ENCODE data around the gene LRRTM1.

Gene LRRTM1

DNA sequence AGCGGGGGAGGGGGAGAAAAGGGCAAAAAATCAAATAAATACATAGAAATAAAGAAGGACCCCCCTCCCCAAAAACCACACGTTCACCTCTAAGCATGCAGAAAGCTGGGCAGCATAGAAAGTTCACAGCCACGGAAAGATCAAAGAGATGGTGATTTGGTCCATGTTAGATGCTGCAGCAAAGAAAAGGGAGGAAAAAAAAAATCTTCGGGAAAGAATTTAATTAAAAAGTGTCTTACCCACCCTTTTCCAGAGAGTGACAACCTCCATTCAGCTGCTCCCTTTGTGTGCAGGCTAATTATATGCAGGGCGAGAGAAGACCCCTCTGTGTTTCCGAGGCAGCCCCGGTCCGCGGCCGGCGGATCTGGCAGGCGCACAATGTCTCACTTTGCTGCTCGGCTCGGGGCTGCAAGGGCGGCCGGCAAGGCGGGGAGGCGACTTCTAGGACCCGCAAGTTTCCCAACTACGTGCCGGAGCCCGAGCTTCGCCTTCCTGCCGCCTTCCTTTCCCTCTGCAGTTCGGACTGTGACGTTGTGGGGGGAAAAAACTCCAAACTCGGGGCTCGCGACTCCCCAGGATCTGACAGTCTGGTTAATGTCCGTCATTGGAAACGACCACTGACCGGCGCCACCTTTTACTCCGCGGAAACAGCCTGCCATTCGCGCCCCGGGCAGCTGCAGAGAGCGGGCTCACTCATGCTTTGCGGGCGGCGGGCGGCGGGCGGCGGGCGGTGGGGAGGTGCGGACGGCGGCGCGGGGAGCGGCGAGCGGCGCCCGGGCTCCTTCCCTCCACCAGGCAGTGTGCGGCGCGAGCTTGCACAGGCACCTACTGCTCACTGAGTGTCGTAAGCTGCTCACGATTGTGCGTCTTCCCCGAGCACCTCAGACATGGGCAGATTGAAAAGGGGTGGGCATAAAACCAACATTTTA is at the start of gene LRRTM1:
LRRTM1 (minus strand) TSS at position 844 of the 929 bp plus-strand sequence. CDS start 933 bp downstream, outside the sequence.
- no peak for DNase-seq (ENCODE audit: low read depth)

- DNase-seq (ENCODE audit: low read depth): no peak
Measured at GRCh38 chr2:80351231-80351630, 46.7 kb upstream of the LRRTM1 start.

GRCh38 chr2:80348953-80349352 is 44.4 kb upstream of the LRRTM1 start:
- DNase-seq (ENCODE audit: low read depth): no peak

GRCh38 chr2:80348078-80348477 is 43.5 kb upstream of the LRRTM1 start:
- no peak for DNase-seq (ENCODE audit: low read depth)

GRCh38 chr2:80340022-80340421 is 35.5 kb upstream of the LRRTM1 start:
- no peak for DNase-seq (ENCODE audit: low read depth)

DNA sequence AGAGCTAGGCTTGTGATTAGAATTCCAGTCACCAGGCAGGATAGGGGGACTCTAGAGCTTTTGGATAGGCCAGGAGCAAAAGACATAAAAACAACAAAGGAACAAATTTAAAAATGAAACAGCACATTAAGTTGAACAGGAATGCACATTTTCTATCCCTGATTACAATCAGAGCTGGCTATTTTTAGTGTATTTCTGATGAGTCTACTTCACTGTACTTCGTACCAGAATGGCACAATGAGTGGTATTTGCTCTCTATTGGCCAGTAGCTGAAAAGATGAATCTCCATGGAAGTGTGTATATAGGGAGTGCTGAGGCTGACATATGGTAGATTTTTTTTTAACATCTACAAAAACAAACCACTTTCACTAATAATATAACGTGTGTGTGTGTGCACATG is 34.2 kb upstream of the LRRTM1 start:
- DNase-seq (ENCODE audit: low read depth): no peak

GRCh38 chr2:80335411-80335810 is 30.9 kb upstream of the LRRTM1 start:
- no peak for DNase-seq (ENCODE audit: low read depth)

DNA sequence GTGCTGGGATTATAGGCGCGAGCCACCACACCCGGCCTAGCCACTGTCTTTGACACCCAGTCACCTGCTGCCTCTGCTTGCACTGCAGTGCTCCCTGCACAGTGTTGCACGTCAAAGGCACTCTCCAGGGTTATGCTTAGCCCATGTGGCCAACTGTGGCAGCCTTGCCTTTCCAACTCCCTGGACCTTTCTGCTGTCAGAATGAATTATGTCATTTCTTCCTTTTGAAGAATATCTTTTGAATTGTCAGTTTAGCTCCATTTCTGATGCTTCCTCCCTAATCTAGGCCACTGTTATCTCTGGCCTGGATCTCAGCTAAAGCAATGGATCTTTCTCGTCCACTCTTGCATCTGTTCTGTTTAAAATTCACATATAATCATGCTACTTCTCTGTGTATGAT is 29.3 kb upstream of the LRRTM1 start:
- DNase-seq (ENCODE audit: low read depth): no peak

- DNase-seq (ENCODE audit: low read depth): no peak
Measured at GRCh38 chr2:80330527-80331450, 26.2 kb upstream of the LRRTM1 start.

GRCh38 chr2:80329491-80329890 is 24.9 kb upstream of the LRRTM1 start:
- no peak for DNase-seq (ENCODE audit: low read depth)

GRCh38 chr2:80328159-80328571 is 23.6 kb upstream of the LRRTM1 start:
- DNase-seq (ENCODE audit: low read depth): no peak

DNA sequence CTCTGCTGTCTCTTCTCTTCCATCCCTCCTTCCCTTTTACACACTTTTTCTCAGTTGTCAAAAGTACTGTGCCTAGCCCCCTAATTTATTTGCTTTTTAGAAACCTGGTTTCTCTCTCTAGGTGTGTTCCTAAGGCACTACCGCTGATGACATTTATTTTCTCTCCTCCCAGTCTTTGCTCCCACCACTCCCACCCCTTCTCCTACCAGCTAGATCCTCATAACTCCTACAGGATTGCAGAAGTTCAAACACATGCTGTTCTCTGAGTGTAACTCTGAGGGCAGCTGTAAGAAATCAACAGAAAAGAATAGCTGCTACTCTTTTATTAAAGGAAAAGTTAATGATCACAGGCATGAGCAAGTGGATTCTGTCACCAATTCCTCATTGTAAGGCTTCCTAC is 22.3 kb upstream of the LRRTM1 start:
- DNase-seq (ENCODE audit: low read depth): no peak

GRCh38 chr2:80326214-80326613 is 21.7 kb upstream of the LRRTM1 start:
- no peak for DNase-seq (ENCODE audit: low read depth)

- DNase-seq (ENCODE audit: low read depth): no peak
Measured at GRCh38 chr2:80324525-80324924, 20.0 kb upstream of the LRRTM1 start.

GRCh38 chr2:80323610-80324009 is 19.1 kb upstream of the LRRTM1 start:
- DNase-seq (ENCODE audit: low read depth): no peak

- DNase-seq (ENCODE audit: low read depth): no peak
Measured at GRCh38 chr2:80322958-80323357, 18.4 kb upstream of the LRRTM1 start.

GRCh38 chr2:80322311-80322920 is 17.9 kb upstream of the LRRTM1 start:
- DNase-seq (ENCODE audit: low read depth): no peak

- DNase-seq (ENCODE audit: low read depth): no peak
Measured at GRCh38 chr2:80312282-80312839, 7.8 kb upstream of the LRRTM1 start.

DNA sequence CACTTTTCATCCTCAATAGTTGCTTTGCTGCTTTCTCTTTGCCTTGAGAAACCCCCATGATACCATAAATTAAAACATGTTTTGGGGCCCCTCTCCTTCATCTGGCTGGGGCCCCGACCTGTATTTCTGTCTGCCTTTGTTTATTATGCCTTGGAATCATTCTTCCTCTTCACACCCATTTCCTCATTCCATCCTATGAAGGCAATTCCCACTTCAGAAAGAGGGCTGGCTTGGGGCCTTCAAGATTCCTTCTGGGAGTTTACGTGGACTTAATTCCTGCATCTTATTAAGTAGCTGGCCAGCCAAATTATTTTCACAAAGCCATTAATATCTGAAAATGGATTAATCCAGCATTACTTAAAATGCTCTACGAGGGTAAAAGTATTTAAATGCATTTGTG is 6.8 kb upstream of the LRRTM1 start:
- no peak for DNase-seq (ENCODE audit: low read depth)

GRCh38 chr2:80303006-80303908 is 1.3 kb downstream of the LRRTM1 start:
- no peak for DNase-seq (ENCODE audit: low read depth)
